ENCODE measurements around the gene CCDC27. TPM values are rescaled to one million over a fixed set of nuclear protein-coding genes. Genes with fewer than 3 reads are reported as not detected.
A peak's percentile ranks its signal among the peaks of the same experiment; 100 is the strongest.

CCDC27 gene
- total RNA-seq, 1 experiment from 2014 or later: not detected

DNA sequence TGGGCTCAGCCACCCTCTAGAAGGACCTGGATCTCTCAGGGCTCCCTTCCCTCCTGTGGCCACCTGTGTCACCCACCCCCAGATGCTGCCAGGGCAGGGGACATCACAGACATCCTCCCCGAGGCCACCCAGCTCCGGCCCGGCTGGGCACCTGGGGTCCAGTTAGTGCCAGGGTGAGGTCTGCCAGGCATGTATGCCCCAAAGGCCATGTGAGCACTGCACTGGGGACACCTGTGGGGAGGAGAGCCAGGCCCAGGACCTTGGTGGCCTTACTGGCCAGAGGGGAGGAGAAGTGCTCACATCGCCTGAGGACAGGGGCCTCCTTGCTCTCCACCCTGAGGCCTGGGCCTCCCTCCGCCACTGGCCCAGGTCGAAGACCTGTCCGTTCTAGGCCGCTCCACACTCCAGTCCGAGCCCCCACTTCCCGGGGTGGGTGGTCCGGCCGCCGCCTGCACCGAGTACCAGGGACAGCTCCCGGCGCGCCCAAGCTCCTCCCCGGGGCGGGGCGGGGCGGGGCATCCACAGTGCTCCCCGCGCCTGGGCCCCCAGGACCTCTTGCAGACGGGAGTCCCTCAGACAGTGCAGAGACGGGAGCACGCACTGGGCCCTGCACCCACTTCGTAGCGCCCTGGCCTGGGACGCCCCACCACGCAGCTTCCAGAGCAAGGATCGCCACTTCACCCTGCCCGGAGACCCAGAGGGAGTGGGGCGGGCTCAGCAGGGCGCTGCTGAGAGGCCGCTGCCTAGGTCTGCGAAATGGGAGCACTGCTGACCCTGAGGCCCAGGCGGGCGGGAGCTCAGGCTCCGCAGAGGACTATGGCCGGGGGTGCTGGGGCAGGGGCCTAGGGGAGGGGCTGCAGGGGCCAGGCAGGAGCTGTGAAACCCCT, 34.3 kb upstream of the CCDC27 start:
- no peak overlapping the region for H3K4me2 ChIP-seq (ENCODE audit: low read length)

More for the DNA sequence above, 34.3 kb upstream of the CCDC27 start:
- peak; percentile 57 for ATAC-seq
- ChIA-PET CTCF (no interaction called here), POLR2A (no interaction called here), RAD21 (ENCODE audit: low non-redundant PET in 1 of 2, low total read pairs in 2 of 2, uncharacterized antibody in 2 of 2, unreplicated experiment in 2 of 2) (interaction anchor here in 1 of 2 experiments (0.7 kb wide), 1 partner anchor 92 kb away, joined by 4 read pairs; no protein-coding TSS in a partner anchor)
- Histone ChIP-seq H3K4me1 (ENCODE audit: control insufficient read depth in 1 of 2, insufficient read depth in 2 of 2, low read length in 2 of 2) (no peaks in the 10 kb centered on the region), H3K27ac (ENCODE audit: low read depth, low read length) (no peak overlapping the region), H4K20me1 (ENCODE audit: insufficient read depth) (no peaks in the 10 kb centered on the region), H2AFZ (ENCODE audit: low read depth, low read length, poor library complexity, severe bottlenecking) (no peak overlapping the region), H3K9ac (ENCODE audit: low read length) (no peak overlapping the region), H3K27me3 (ENCODE audit: insufficient read depth, low read length) (no peaks in the 10 kb centered on the region), H3K36me3 (ENCODE audit: control insufficient read depth in 1 of 2, insufficient read depth in 2 of 2, low read length in 2 of 2) (no peaks in the 10 kb centered on the region), H3K9me3 (ENCODE audit: control insufficient read depth in 1 of 2, insufficient read depth in 1 of 2, low read depth in 1 of 2, low read length in 2 of 2) (no peaks in the 10 kb centered on the region), H3K79me2 (ENCODE audit: insufficient read depth, low read length) (no peaks in the 10 kb centered on the region), H3K9me2 (ENCODE audit: insufficient read depth) (no peaks in the 10 kb centered on the region), H3K4me3 (replicated peaks in 1 of 2; ENCODE audit: low read depth in 1 of 2, low read length in 2 of 2) (no peak overlapping the region)
- intact Hi-C loops (cut with micrococcal nuclease): no loop called here
- no TSS peak for BruUV-seq (replicated peaks)
- TF ChIP-seq SP1 (IDR thresholded peaks at IDR 0.05; ENCODE audit: low read depth) (no peak), ELF1 (IDR thresholded peaks at IDR 0.05; ENCODE audit: borderline replicate concordance, low read depth) (no peak), YY1 (IDR thresholded peaks at IDR 0.05; ENCODE audit: extremely low read depth, insufficient replicate concordance, low read depth, low read length) (no peak), EZH2phosphoT487 (IDR thresholded peaks at IDR 0.05; ENCODE audit: borderline replicate concordance) (no peak), ZFX (IDR thresholded peaks at IDR 0.05) (no peak), JUND (IDR thresholded peaks at IDR 0.05) (no peak), EZH2 (IDR thresholded peaks at IDR 0.05) (no peak), SRF (IDR thresholded peaks at IDR 0.05; ENCODE audit: low read depth) (no peak), POLR2A (IDR thresholded peaks at IDR 0.05; ENCODE audit: borderline replicate concordance, extremely low read depth, insufficient read depth, insufficient read length) (no peak), REST (IDR thresholded peaks at IDR 0.05; ENCODE audit: low read depth) (no peak; the same call in 1 of the 2 replicates), FOSL1 (IDR thresholded peaks at IDR 0.05; ENCODE audit: low read depth) (no peak), ZNF274 (IDR thresholded peaks at IDR 0.05; ENCODE audit: low read depth, low read length) (no peak), SIN3A (IDR thresholded peaks at IDR 0.05; ENCODE audit: low read depth) (no peak), CEBPB (IDR thresholded peaks at IDR 0.05; ENCODE audit: low read depth) (no peak)
- TF ChIP-seq, protein P1, sequence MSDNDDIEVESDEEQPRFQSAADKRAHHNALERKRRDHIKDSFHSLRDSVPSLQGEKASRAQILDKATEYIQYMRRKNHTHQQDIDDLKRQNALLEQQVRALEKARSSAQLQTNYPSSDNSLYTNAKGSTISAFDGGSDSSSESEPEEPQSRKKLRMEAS (IDR thresholded peaks at IDR 0.05): no peak
- TF ChIP-seq, protein P2, sequence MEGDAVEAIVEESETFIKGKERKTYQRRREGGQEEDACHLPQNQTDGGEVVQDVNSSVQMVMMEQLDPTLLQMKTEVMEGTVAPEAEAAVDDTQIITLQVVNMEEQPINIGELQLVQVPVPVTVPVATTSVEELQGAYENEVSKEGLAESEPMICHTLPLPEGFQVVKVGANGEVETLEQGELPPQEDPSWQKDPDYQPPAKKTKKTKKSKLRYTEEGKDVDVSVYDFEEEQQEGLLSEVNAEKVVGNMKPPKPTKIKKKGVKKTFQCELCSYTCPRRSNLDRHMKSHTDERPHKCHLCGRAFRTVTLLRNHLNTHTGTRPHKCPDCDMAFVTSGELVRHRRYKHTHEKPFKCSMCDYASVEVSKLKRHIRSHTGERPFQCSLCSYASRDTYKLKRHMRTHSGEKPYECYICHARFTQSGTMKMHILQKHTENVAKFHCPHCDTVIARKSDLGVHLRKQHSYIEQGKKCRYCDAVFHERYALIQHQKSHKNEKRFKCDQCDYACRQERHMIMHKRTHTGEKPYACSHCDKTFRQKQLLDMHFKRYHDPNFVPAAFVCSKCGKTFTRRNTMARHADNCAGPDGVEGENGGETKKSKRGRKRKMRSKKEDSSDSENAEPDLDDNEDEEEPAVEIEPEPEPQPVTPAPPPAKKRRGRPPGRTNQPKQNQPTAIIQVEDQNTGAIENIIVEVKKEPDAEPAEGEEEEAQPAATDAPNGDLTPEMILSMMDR (IDR thresholded peaks at IDR 0.05 in 2 of 3, conservative IDR thresholded peaks at IDR 0.05 in 1 of 3; ENCODE audit: borderline replicate concordance in 1 of 3, insufficient read depth in 1 of 3, low read depth in 2 of 3, low read length in 2 of 3): no peak
- TF ChIP-seq, protein P3, sequence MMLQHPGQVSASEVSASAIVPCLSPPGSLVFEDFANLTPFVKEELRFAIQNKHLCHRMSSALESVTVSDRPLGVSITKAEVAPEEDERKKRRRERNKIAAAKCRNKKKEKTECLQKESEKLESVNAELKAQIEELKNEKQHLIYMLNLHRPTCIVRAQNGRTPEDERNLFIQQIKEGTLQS (IDR thresholded peaks at IDR 0.05): no peak
- TF ChIP-seq, protein P4, sequence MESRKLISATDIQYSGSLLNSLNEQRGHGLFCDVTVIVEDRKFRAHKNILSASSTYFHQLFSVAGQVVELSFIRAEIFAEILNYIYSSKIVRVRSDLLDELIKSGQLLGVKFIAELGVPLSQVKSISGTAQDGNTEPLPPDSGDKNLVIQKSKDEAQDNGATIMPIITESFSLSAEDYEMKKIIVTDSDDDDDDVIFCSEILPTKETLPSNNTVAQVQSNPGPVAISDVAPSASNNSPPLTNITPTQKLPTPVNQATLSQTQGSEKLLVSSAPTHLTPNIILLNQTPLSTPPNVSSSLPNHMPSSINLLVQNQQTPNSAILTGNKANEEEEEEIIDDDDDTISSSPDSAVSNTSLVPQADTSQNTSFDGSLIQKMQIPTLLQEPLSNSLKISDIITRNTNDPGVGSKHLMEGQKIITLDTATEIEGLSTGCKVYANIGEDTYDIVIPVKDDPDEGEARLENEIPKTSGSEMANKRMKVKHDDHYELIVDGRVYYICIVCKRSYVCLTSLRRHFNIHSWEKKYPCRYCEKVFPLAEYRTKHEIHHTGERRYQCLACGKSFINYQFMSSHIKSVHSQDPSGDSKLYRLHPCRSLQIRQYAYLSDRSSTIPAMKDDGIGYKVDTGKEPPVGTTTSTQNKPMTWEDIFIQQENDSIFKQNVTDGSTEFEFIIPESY (IDR thresholded peaks at IDR 0.05; ENCODE audit: extremely low read depth, insufficient replicate concordance, low read length): no peak
- no peak for DNase-seq (ENCODE audit: low read depth, low spot score)

Data from HCT116 (cell line).